ENCODE measurements around the gene TMOD4. TPM values are rescaled to one million over a fixed set of nuclear protein-coding genes. Genes with fewer than 3 reads are reported as not detected.
A peak's percentile ranks its signal among the peaks of the same experiment; 100 is the strongest.

TMOD4 gene
- total and polyA plus RNA-seq, 9 of the 15 experiments (the other 6 are each of a cell fraction or from before 2014, with no cell fraction given): 0.18 to 1.8 (median 1.1) TPM; not detected in 1

DNA sequence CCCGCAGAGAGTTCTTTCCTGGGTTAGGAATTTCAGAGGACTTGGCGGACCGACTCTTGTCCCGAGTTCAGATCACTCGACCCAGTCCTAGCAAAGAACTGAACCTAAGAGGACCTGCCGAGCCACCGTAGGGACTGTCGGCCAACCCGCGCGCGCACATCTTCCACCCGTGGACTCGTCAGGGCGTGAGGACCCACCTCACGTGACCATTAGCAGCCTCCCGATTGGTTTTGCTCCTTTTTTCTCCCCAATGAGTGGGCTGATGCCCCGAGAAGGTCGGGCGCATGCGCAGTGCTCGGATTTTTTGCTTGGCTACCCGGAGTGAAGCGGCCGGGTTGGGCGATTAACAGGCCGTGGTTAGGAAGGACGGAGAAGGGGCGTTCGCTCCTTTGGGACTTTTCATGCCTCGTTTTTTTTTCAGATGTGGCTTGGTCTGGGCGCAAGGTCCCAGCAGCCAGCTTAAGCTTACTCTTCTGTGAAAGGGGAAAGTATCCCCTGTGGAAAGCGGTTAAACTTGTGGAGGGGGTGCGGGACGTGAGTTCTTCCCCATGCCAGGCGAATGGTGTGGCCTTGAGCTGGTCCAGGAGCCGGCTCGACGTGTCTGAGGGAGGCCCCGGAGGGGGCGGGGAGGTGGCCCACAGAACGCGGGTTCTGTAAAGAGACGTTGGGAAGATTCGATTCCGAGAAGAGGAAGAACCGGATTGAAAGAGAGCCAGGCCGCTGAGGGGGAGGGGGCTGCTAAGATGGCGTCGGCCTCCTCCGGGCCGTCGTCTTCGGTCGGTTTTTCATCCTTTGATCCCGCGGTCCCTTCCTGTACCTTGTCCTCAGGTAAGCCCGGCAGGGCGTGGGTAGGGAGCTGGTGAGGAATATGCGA, 22.7 kb upstream of the TMOD4 start, which contains the start of gene PIP5K1A:
TSS of gene PIP5K1A (plus strand) at position 299 of the 874 bp plus-strand sequence. CDS start at position 744, 445 bp downstream.
- POLR2A ChIA-PET: interaction anchor here (1.0 kb wide), 1 partner anchor 18 kb away, joined by 3 read pairs; no protein-coding TSS in a partner anchor
- DNase-seq (ENCODE audit: extremely low read depth in 1 of 4, low spot score in 3 of 4) (peak; percentile 94 to 97 (median 96)), FAIRE-seq (peak; percentile 93), ATAC-seq (peak; percentile 88)
- Histone ChIP-seq H3K27ac (ENCODE audit: extremely low read depth, low read depth, low read length) (peak within 1 kb of the TSS; percentile 81), H4K20me1 (replicated peaks; ENCODE audit: control insufficient read depth, insufficient read depth, low read length) (no peaks in the 10 kb centered on the region), H2AFZ (ENCODE audit: low read depth, low read length) (peak within 1 kb of the TSS; percentile 91), H3K4me3 (peak within 1 kb of the TSS; percentile 56), H3K9me1 (ENCODE audit: control insufficient read depth, insufficient read depth, low read length) (no peaks in the 10 kb centered on the region), H3K36me3 (ENCODE audit: control insufficient read depth, insufficient read depth, low read length) (peaks cover 14% of the 10 kb centered on the region; the same call in 2 of the 3 replicates), H3K79me2 (ENCODE audit: control insufficient read depth, insufficient read depth, low read length) (peaks cover 36% of the 10 kb centered on the region), H3K27me3 (ENCODE audit: control insufficient read depth in 2 of 2, insufficient read depth in 2 of 2, low read length in 2 of 2) (no peaks in the 10 kb centered on the region), H3K4me2 (ENCODE audit: insufficient read depth, low read length) (peak within 1 kb of the TSS; percentile 83), H3K4me1 (replicated peaks in 1 of 2; ENCODE audit: control insufficient read depth in 2 of 2, insufficient read depth in 2 of 2, low read length in 2 of 2) (peaks cover 11 to 15% of the 10 kb centered on the region in 2 experiments; a peak in 4 of 5 replicates), H3K9me3 (replicated peaks; ENCODE audit: control insufficient read depth, insufficient read depth, low read depth, low read length) (no peaks in the 10 kb centered on the region), H3K9ac (ENCODE audit: insufficient read depth in 1 of 2, low read depth in 2 of 2, low read length in 2 of 2) (peak within 1 kb of the TSS; percentile 81 to 97)
- CTCF ChIA-PET (ENCODE audit: low intra/inter-chr PET ratio): interaction anchor here (0.7 kb wide), 1 partner anchor 657 kb away, joined by 4 read pairs; no protein-coding TSS in a partner anchor
- WGBS (ENCODE audit: insufficient coverage, low coverage, missing lambda C conversion rate): 29% methylated on average over 55 of the region's 60 CpGs
- BruUV-seq (replicated peaks): TSS peak; percentile 71
- intact Hi-C loops (cut with micrococcal nuclease) (loop anchor here (10.0 kb wide), 1 partner anchor 186 kb away; no protein-coding TSS in a partner anchor), in situ Hi-C loops (cut with MboI) (no loop called here)
- peak; percentile 41; the same call in 1 of the 2 replicates for TF ChIP-seq GATAD2B (IDR thresholded peaks at IDR 0.05; ENCODE audit: borderline replicate concordance)
- no peak for TF ChIP-seq ZNF584 (CRISPR knock-in tag; IDR thresholded peaks at IDR 0.05; ENCODE audit: low read depth)
- 0 out of 2 replicates have a peak, but pooled peaks have one; percentile 38 for TF ChIP-seq FOXP1 (CRISPR knock-in tag; IDR thresholded peaks at IDR 0.05)
- TF ChIP-seq FOXJ3 (CRISPR knock-in tag; IDR thresholded peaks at IDR 0.05): no peak
- TF ChIP-seq AFF1 (IDR thresholded peaks at IDR 0.05; ENCODE audit: low read depth in 1 of 2, partially characterized antibody in 2 of 2): no peak
- TF ChIP-seq GTF2F1 (IDR thresholded peaks at IDR 0.05; ENCODE audit: low read depth, low read length): no peak
- TF ChIP-seq ZNF23 (CRISPR knock-in tag; IDR thresholded peaks at IDR 0.05): no peak
- TF ChIP-seq ATF7 (IDR thresholded peaks at IDR 0.05): no peak
